Small intestine (tissue), 7 donors: ENCODE measurements around the gene KLHL5. TPM values are rescaled to one million over a fixed set of nuclear protein-coding genes. Genes with fewer than 3 reads are reported as not detected.

ENCODE experiments used
- DNase-seq, 2 donors: peaks; one replicate each; pipeline versions ENCODE4 v3.0.0 to v3.0.0-alpha.2; 2013
- FAIRE-seq: peaks from 2 replicates; lab custom pipeline; 2012; peaks lifted over from hg19 to GRCh38; lab: Jason Lieb, UNC
- H3K27ac ChIP-seq, 3 donors: one replicate each; pipeline ENCODE4 v1.5.1; 2013; ENCODE audit warnings: low read length in 2 of 3, mild to moderate bottlenecking in 2 of 3, control low read depth in 1 of 3, inconsistent platforms in 1 of 3, low read depth in 1 of 3, moderate library complexity in 1 of 3
- H3K27me3 ChIP-seq, 3 donors: one replicate each; pipeline ENCODE4 v1.6.1; 2013; ENCODE audit warnings: low read length in 3 of 3, inconsistent platforms in 1 of 3; ENCODE audit not compliant: control insufficient read depth in 3 of 3, insufficient read depth in 3 of 3
- H3K36me3 ChIP-seq, 3 donors: one replicate each; pipeline ENCODE4 v1.6.1; 2013; ENCODE audit warnings: low read length in 3 of 3, inconsistent platforms in 1 of 3, low read depth in 1 of 3, mild to moderate bottlenecking in 1 of 3, moderate library complexity in 1 of 3; ENCODE audit not compliant: control insufficient read depth in 3 of 3, insufficient read depth in 2 of 3
- H3K4me1 ChIP-seq, 3 donors: one replicate each; pipeline ENCODE4 v1.6.1; 2013; ENCODE audit warnings: low read length in 2 of 3, inconsistent platforms in 1 of 3, low read depth in 1 of 3, mild to moderate bottlenecking in 1 of 3, moderate library complexity in 1 of 3; ENCODE audit not compliant: control insufficient read depth in 3 of 3, insufficient read depth in 2 of 3
- H3K4me3 ChIP-seq, 3 donors: one replicate each; pipeline ENCODE4 v1.5.1; 2013; ENCODE audit warnings: low read length in 3 of 3, control low read depth in 1 of 3, inconsistent platforms in 1 of 3, low read depth in 1 of 3, mild to moderate bottlenecking in 1 of 3, moderate library complexity in 1 of 3
- H3K9me3 ChIP-seq, 2 donors: one replicate each; pipeline ENCODE4 v1.6.1; 2013; ENCODE audit warnings: low read depth in 1 of 2, low read length in 1 of 2; ENCODE audit not compliant: control insufficient read depth in 2 of 2, insufficient read depth in 1 of 2
- WGBS, 3 donors: extraction: QIAGEN DNeasy Blood & Tissue Kit; methylation state at CpG; one replicate each; pipeline ENCODE4 v1.1.7; 2013; 5-methylcytosine and 5-hydroxymethylcytosine counted together
- polyA plus RNA-seq, 4 donors: library from polyadenylated mRNA; stranded (reverse) in 3 of 4; unstranded in 1 of 4; fragments of 200-250 nt in 3 of 4; fragments of 120-200 nt in 1 of 4; gene quantifications; one replicate each; pipeline versions ENCODE4 v1.2.1 to v1.2.3, GENCODE V29; 2013
- donor health status: healthy with polysubstance abuse.
- donor health status: control.
- donor health status: control.
- donor health status: Bipolar disorder and iron deficiency.
- donor health status: healthy.

KLHL5 gene
- polyA plus RNA-seq, 4 donors: 4.5 to 18.9 (median 9.3) TPM

DNA sequence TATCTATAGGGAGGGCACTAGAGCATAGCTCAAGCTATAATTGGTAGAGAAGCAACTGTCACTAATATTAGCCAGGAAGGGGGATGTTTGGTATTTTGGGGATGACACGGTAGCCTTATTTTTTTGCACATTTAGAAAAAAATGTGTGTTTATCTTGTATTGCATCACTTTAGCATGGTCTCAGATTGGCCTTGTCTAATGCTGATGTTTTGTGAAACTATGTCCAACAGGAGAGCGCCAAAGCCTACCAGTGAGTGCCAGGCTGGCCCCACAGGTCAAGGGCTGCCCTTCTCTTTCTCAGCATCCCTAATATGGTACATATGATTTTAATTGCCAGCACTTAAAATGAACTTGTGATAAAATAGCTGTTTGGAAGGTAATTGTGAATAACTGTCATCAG lies 95.5 kb downstream of the KLHL5 start:
- FAIRE-seq (no peak), DNase-seq (no peak)
- Histone ChIP-seq H3K4me1 (no peaks in the 10 kb centered on the region), H3K36me3 (no peaks in the 10 kb centered on the region), H3K9me3 (no peaks in the 10 kb centered on the region), H3K4me3 (no peak overlapping the region), H3K27ac (no peak overlapping the region), H3K27me3 (peaks cover 0 to 2% (median 0%) of the 10 kb centered on the region in 3 donors)
- WGBS, 3 donors: 85 to 95% (median 88%) methylated on average over 2 of the region's 2 CpGs

DNA sequence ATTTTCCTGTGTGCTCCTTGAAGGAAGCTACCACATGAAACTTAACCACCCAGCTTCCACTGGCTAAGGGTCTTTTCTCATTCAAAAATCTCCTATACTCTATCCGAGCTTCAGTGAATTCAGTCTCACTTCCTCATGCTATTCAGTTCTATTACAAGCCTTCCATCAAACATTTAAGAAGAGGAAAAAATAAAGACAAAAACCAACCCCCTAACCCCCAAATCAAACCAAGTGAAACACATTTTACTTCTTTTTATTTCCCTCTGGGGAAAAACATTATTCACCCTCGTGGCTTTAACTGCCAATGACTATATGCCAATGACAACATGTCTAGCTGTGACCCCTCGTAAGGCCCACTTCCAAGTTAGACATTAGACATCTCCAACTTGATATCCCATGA lies 104.1 kb downstream of the KLHL5 start:
- WGBS, 3 donors: 64 to 76% (median 71%) methylated on average over 3 of the region's 3 CpGs
- Histone ChIP-seq H3K9me3 (no peaks in the 10 kb centered on the region), H3K36me3 (no peaks in the 10 kb centered on the region), H3K27me3 (no peaks in the 10 kb centered on the region), H3K4me3 (no peak overlapping the region), H3K4me1 (no peaks in the 10 kb centered on the region), H3K27ac (no peak overlapping the region)
- DNase-seq (no peak), FAIRE-seq (no peak)

DNA sequence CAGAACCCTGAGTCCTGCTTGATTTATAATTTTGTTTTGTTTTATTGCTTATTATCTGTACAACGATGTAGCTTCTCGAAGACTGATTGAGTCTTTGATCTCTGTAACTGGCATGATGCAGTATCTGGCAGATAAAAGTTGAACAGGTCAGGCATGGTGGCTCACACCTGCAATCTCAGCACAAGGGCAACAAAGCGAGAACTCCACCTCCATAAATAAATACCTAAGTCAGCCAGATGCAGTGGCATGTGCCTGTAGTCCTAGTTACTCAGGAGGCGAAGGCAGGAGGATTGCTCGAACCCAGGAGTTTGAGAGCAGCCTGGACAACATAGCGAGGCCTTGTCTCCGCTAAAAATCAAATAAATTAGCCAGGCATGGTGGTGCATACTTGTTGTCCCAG lies 104.6 kb downstream of the KLHL5 start:
- DNase-seq: no peak
- no peak for FAIRE-seq
- no peak overlapping the region for H3K27ac ChIP-seq
- no peaks in the 10 kb centered on the region for H3K9me3 ChIP-seq
- no peak overlapping the region for H3K4me3 ChIP-seq
- no peaks in the 10 kb centered on the region for H3K27me3 ChIP-seq
- no peaks in the 10 kb centered on the region for H3K4me1 ChIP-seq
- 50 to 78% (median 63%) methylated on average over 7 of the region's 7 CpGs for WGBS, 3 donors
- no peaks in the 10 kb centered on the region for H3K36me3 ChIP-seq

DNA sequence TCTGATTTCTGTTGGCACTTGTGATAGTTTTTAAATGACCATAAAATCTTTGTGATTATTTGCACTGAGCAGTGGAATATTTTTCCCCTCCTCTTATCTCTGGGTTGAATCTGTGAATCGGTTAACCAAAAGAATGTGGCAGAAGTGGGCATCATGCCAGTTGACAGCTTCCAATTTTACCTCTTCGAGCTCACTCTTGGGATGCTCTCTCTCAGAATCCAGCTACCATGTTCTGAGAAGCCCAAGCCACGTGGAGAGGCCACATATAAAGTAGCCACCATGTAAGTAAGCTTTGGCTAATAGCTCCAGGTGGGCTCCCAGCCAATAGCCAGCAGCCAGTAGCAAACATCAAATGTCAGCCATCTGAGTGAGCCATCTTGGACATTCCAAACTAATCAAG lies 107.4 kb downstream of the KLHL5 start:
- no peak overlapping the region for H3K27ac ChIP-seq
- no peaks in the 10 kb centered on the region for H3K4me1 ChIP-seq
- H3K27me3 ChIP-seq: no peaks in the 10 kb centered on the region
- no peak overlapping the region for H3K4me3 ChIP-seq
- no peaks in the 10 kb centered on the region for H3K36me3 ChIP-seq
- no peaks in the 10 kb centered on the region for H3K9me3 ChIP-seq
- DNase-seq: no peak
- FAIRE-seq: no peak
- 46 to 67% (median 63%) methylated on average over 3 of the region's 3 CpGs for WGBS, 3 donors

- no peak for FAIRE-seq
- Histone ChIP-seq H3K4me3 (no peak overlapping the region), H3K27ac (no peak overlapping the region), H3K4me1 (no peaks in the 10 kb centered on the region), H3K9me3 (no peaks in the 10 kb centered on the region), H3K27me3 (no peaks in the 10 kb centered on the region), H3K36me3 (no peaks in the 10 kb centered on the region)
- DNase-seq: no peak
- 93% methylated on average over 12 of the region's 12 CpGs for WGBS, 3 donors
Measured at GRCh38 chr4:39170301-39170700, 108.3 kb downstream of the KLHL5 start.

Other genes with a start within 250 kb of the KLHL5 start
- 1 to 10 TPM in 1 of 4 donors, under 1 TPM in 3; under 0.01 to 1.3 (median 0.37) TPM for gene TLR6, start 205.4 kb upstream of the KLHL5 start, polyA plus RNA-seq
- gene FAM114A1, start 194.4 kb upstream of the KLHL5 start, polyA plus RNA-seq: 10 to 100 TPM; 11.3 to 34.6 (median 25.2) TPM
- gene TMEM156, start 29.8 kb upstream of the KLHL5 start, polyA plus RNA-seq: 1 to 10 TPM in 3 of 4 donors, not detected in 1; 1.2 to 2.2 (median 1.4) TPM
- 10 to 100 TPM in 2 of 4 donors, 1 to 10 TPM in 2; 3.4 to 18.7 (median 9.2) TPM for gene WDR19, start 120.3 kb downstream of the KLHL5 start, polyA plus RNA-seq